Hepatocyte (in vitro differentiated cells): ENCODE measurements around the gene MAPK8IP2. TPM values are rescaled to one million over a fixed set of nuclear protein-coding genes. Genes with fewer than 3 reads are reported as not detected.

ENCODE experiments used
- DNase-seq: peaks from one replicate; pipeline ENCODE4 v3.0.0-alpha.2; 2016; ENCODE audit warnings: low spot score
- H2AFZ ChIP-seq: fragments of 200-600 bp; sonication (generic); 2 replicates; pipeline ENCODE4 v1.6.0; 2016; ENCODE audit warnings: antibody characterized with exemption, mild to moderate bottlenecking
- H3K27ac ChIP-seq: fragments of 200-600 bp; sonication (generic); 2 replicates; pipeline ENCODE4 v1.5.1; 2016; ENCODE audit warnings: mild to moderate bottlenecking
- H3K27me3 ChIP-seq: fragments of 200-600 bp; sonication (generic); 2 replicates; pipeline ENCODE4 v1.6.1; 2016
- H3K36me3 ChIP-seq: fragments of 200-600 bp; sonication (generic); replicated peaks from 2 replicates; pipeline ENCODE4 v1.5.1; 2016; ENCODE audit warnings: low read depth; ENCODE audit not compliant: insufficient read depth
- H3K4me1 ChIP-seq: fragments of 200-600 bp; sonication (generic); 2 replicates; pipeline ENCODE4 v1.5.1; 2016; ENCODE audit warnings: mild to moderate bottlenecking, moderate library complexity; ENCODE audit not compliant: insufficient read depth
- H3K4me2 ChIP-seq: fragments of 200-600 bp; sonication (generic); 2 replicates; pipeline ENCODE4 v1.6.0; 2016
- H3K4me3 ChIP-seq: fragments of 200-600 bp; sonication (generic); 2 replicates; pipeline ENCODE4 v1.5.1; 2016; ENCODE audit warnings: mild to moderate bottlenecking
- H3K79me2 ChIP-seq: fragments of 200-600 bp; sonication (generic); 2 replicates; pipeline ENCODE4 v1.6.0; 2017; ENCODE audit warnings: mild to moderate bottlenecking
- H3K9me2 ChIP-seq: fragments of 200-600 bp; sonication (generic); replicated peaks from 2 replicates; pipeline ENCODE4 v1.6.0; 2017; ENCODE audit warnings: mild to moderate bottlenecking; ENCODE audit not compliant: insufficient read depth
- H3K9me3 ChIP-seq: fragments of 200-600 bp; sonication (generic); 2 replicates; pipeline ENCODE4 v1.5.1; 2016; ENCODE audit warnings: low read depth, mild to moderate bottlenecking
- H4K20me1 ChIP-seq: fragments of 200-600 bp; sonication (generic); 2 replicates; pipeline ENCODE4 v1.6.0; 2016; ENCODE audit warnings: mild to moderate bottlenecking; ENCODE audit not compliant: insufficient read depth, poor library complexity, severe bottlenecking
- EZH2 ChIP-seq: fragments of 200-600 bp; sonication (generic); IDR thresholded peaks from 2 replicates; pipeline ENCODE4 v1.6.1; 2016; ENCODE audit warnings: antibody characterized with exemption, mild to moderate bottlenecking, borderline replicate concordance
- EZH2phosphoT487 ChIP-seq: fragments of 200-600 bp; sonication (generic); IDR thresholded peaks from one replicate; pipeline ENCODE4 v1.6.1; 2018; ENCODE audit warnings: antibody characterized with exemption, mild to moderate bottlenecking, low read depth, moderate library complexity; ENCODE audit not compliant: unreplicated experiment, severe bottlenecking
- WGBS: methylation state at CpG from one replicate; pipeline ENCODE4 v1.1.6; 2016; ENCODE audit warnings: low lambda C conversion rate; ENCODE audit errors: missing lambda C conversion rate; 5-methylcytosine and 5-hydroxymethylcytosine counted together
- polyA plus RNA-seq: library from polyadenylated mRNA; unstranded; fragments of >200 nt; fragmentation: Nextera tagmentation; extraction: Ambion mirVana; gene quantifications from 2 replicates; pipeline ENCODE4 v1.2.1, GENCODE V29; 2016
- total RNA-seq: library from RNA; depleted of rRNA; stranded (reverse); fragments of >200 nt; gene quantifications from 2 replicates; pipeline ENCODE4 v1.2.3, GENCODE V29; 2014
- TF ChIP-seq, protein P1 (sequence below): fragments of 200-600 bp; sonication (generic); IDR thresholded peaks from 2 replicates; pipeline ENCODE4 v1.5.1; 2016; ENCODE audit warnings: antibody characterized with exemption, mild to moderate bottlenecking; ENCODE audit not compliant: poor library complexity

Gene MAPK8IP2
- total and polyA plus RNA-seq, 2 experiments from 2014 or later = 1.6 to 4.0 TPM

DNA sequence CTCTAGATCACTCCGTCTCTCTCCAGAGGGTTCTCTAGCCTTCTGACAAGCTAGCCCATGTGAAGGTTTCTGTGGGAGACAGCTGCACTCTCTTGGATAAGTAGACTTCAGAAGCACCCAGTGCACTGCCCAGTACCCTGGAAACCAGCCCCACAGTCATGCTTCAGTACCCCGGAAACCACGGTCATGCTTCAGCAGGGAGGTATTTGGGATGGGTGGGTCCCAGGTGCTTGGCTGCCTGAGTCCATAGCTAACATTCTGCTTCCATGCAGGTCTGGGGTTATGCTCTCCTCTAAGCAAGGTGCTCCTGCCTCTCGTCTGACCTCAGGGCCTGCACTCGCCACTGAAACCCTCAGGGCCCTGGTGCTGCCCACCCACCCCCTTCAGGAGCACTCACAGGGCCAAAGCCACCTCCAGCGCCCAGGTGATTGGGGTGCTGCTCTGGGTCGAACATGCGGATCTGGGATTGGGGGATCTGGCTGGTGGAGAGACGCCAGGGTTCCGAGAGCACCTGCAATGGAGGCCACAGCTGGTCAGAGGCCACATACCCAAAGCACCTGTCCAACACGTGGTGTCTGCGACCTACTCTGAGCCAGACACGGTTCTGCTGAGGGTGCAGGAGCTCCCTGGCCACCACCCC lies 30.6 kb upstream of the MAPK8IP2 start:
- H3K4me3 ChIP-seq = no peak overlapping the region
- 97% methylated on average over 13 of the region's 13 CpGs for WGBS

DNA sequence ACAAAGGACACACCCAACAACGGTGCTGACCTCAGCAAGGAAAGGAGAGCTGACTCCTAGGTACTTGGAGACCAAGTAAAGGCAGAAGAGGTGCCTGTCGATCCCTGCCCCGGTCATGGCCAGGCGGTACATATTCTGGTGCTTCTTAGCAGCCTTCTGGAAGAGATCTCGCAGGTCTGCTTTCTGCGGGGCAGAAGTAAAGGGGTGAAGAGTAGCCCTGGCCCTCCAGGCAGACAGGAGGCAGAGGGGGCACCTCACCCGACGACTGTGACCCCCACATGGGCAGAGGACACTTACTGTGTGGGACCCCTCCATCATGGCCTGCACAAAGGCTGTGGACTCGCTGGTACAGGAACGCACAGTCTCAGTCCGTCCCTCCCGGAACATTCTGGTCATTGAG lies 29.7 kb upstream of the MAPK8IP2 start:
- no peak for TF ChIP-seq EZH2phosphoT487
- TF ChIP-seq, protein P1, sequence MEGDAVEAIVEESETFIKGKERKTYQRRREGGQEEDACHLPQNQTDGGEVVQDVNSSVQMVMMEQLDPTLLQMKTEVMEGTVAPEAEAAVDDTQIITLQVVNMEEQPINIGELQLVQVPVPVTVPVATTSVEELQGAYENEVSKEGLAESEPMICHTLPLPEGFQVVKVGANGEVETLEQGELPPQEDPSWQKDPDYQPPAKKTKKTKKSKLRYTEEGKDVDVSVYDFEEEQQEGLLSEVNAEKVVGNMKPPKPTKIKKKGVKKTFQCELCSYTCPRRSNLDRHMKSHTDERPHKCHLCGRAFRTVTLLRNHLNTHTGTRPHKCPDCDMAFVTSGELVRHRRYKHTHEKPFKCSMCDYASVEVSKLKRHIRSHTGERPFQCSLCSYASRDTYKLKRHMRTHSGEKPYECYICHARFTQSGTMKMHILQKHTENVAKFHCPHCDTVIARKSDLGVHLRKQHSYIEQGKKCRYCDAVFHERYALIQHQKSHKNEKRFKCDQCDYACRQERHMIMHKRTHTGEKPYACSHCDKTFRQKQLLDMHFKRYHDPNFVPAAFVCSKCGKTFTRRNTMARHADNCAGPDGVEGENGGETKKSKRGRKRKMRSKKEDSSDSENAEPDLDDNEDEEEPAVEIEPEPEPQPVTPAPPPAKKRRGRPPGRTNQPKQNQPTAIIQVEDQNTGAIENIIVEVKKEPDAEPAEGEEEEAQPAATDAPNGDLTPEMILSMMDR = no peak
- TF ChIP-seq EZH2 = no peak
- Histone ChIP-seq H4K20me1 (peaks cover under 1% of the 10 kb centered on the region), H3K9me2 (no peaks in the 10 kb centered on the region), H3K4me1 (no peaks in the 10 kb centered on the region), H3K4me3 (no peak overlapping the region), H3K9me3 (no peaks in the 10 kb centered on the region), H3K27ac (no peak overlapping the region), H3K79me2 (no peaks in the 10 kb centered on the region), H3K36me3 (no peaks in the 10 kb centered on the region), H3K27me3 (no peaks in the 10 kb centered on the region), H2AFZ (no peak overlapping the region), H3K4me2 (no peak overlapping the region)
- no peak for DNase-seq
- over 99% methylated on average over 12 of the region's 12 CpGs for WGBS

More for the DNA sequence above, 30.6 kb upstream of the MAPK8IP2 start:
- no peak overlapping the region for H2AFZ ChIP-seq
- H3K4me1 ChIP-seq = no peaks in the 10 kb centered on the region
- no peaks in the 10 kb centered on the region for H3K36me3 ChIP-seq
- H3K9me2 ChIP-seq = no peaks in the 10 kb centered on the region
- H3K9me3 ChIP-seq = no peaks in the 10 kb centered on the region
- no peaks in the 10 kb centered on the region for H3K27me3 ChIP-seq
- TF ChIP-seq, protein P1 = no peak
- TF ChIP-seq EZH2phosphoT487 = no peak
- TF ChIP-seq EZH2 = no peak
- no peak overlapping the region for H3K27ac ChIP-seq
- no peaks in the 10 kb centered on the region for H3K79me2 ChIP-seq
- no peak for DNase-seq
- H4K20me1 ChIP-seq = no peaks in the 10 kb centered on the region
- no peak overlapping the region for H3K4me2 ChIP-seq

DNA sequence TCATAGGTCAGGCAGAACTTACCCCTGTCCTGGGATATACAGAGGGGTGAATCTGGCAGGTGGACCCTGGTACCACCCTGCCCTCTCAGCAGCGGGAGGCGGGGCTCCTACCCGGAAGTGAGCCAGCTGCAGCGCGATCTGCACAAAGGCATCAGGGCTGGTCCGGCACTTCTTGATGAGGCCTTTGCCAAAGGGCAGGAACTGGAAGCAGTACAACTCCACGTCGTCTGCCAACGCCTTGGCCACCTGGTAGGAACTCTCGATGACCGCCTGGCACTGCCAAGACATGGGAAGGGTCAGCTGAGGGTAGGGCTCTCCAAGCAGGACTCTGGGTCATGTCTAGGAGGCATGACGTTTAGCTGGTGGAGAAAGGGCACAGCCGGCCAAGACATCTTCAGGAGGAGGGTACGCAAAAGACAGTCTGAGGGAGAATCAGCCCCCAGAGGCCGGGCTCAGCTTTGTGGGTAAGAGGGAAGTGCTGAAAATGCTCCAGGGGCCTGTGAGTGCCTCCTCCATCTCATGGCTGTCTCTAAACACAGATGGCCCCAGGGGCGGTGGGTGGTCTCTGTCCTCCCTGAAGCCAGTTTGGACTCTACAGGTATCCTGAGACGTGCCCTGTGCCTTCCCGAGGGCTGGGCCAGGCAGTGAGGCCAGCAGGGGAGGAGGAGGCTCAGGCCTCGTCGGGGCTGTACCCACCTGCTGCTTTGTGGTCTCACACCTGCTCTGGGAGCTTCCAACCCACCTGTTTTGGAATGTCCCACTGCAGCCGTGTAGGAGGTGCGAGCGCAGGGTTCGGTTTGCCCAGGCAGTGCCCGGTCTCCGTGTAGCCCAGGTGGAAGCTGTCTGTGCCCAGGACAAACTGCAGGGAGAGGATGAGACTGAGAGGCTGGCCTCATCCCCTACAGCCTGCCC lies 29.1 kb upstream of the MAPK8IP2 start:
- Histone ChIP-seq H3K36me3 (no peaks in the 10 kb centered on the region), H3K4me1 (no peaks in the 10 kb centered on the region), H3K9me2 (no peaks in the 10 kb centered on the region), H3K9me3 (no peaks in the 10 kb centered on the region), H4K20me1 (peaks cover 3% of the 10 kb centered on the region), H3K4me2 (no peak overlapping the region), H2AFZ (no peak overlapping the region), H3K27ac (no peak overlapping the region), H3K4me3 (no peak overlapping the region), H3K27me3 (no peaks in the 10 kb centered on the region), H3K79me2 (no peaks in the 10 kb centered on the region)
- 92% methylated on average over 26 of the region's 26 CpGs for WGBS
- no peak for DNase-seq
- TF ChIP-seq EZH2 (no peak), EZH2phosphoT487 (no peak)
- TF ChIP-seq, protein P1 = no peak
